CD4-positive, alpha-beta T cell treated with Interleukin-15 for 4 hours (primary cell): ENCODE data around the gene AKR1C4.
"Not testable (repeated sequence)": the region's sequence is repeated elsewhere in the genome, so short reads cannot be mapped to it uniquely, and the experiment has no call there.

Experiments
- DNase-seq: peaks from one replicate; pipeline ENCODE4 v3.0.0-alpha.2; 2020; ENCODE audit warnings: low spot score

The AKR1C4 gene

DNA sequence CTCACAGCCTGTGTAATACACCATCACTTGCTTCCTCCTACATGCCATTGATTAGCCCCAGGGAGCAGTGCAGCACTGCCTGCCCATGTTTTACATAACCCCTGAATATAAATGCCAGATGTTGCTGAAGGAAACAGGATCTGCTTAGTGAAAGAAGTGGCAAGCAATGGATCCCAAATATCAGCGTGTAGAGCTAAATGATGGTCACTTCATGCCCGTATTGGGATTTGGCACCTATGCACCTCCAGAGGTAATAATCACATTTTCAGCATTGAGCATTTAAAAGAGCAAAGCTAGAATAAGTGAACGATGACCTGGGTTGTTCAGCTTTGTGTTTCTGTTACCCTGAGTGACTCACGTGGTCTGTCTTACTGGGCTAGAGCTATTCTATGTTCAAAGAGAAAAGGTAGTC lies at the start of gene AKR1C4:
Gene AKR1C4, plus strand, starts transcription at position 136 of the 412 bp plus-strand sequence. Its CDS starts 31 bp downstream, at position 167.
- DNase-seq = no peak

DNA sequence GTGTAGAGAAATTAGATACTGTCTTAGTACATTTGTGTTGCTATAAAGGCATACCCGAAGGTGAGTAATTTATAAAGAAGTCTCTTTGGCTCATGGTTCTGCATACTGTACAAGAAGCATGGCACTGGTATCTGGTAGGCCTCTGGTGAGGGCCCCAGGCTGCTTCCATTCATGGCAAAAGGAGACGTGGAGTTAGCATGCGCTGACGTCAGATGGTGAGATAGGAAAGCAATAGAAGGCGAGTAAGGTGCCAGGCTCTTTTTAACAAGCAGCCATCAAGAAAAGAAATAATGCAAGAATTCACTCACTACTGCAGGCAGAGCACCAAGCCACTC lies 49.8 kb upstream of the AKR1C4 start:
- DNase-seq = no peak

DNA sequence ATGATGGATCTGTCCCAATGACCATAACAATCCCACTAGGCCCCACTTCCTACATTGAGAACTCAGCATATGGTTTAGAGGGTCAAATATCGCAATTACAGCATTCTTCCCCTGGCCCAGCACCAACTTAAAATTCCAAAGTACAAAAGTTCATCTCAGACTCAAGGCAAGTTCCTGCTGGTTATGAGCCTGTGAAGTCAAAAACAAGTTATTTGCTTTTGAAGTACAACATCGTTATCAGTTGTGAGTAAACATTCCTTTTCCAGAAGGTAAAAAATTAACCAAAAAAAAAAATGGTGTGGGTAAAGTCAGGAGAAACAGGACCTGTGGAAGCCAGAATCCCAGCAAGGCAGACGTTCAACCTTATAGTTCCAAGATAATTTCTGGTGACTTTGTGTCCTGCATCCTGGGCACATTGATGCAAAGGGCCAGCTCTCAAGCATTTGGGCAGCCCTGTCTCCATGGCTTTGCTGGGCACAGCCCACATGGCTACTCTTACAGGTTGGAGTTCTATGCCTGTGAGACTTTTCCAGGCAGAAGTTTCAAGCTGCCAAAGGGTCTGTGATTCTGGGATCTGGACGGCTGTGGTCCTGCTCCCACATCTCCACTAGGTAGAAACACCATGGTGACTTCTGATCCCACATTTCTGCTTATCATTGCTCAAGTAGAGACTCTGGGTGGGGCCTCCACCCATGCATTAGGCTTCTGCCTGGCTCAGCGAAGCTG lies 49.2 kb upstream of the AKR1C4 start:
- no peak for DNase-seq

DNA sequence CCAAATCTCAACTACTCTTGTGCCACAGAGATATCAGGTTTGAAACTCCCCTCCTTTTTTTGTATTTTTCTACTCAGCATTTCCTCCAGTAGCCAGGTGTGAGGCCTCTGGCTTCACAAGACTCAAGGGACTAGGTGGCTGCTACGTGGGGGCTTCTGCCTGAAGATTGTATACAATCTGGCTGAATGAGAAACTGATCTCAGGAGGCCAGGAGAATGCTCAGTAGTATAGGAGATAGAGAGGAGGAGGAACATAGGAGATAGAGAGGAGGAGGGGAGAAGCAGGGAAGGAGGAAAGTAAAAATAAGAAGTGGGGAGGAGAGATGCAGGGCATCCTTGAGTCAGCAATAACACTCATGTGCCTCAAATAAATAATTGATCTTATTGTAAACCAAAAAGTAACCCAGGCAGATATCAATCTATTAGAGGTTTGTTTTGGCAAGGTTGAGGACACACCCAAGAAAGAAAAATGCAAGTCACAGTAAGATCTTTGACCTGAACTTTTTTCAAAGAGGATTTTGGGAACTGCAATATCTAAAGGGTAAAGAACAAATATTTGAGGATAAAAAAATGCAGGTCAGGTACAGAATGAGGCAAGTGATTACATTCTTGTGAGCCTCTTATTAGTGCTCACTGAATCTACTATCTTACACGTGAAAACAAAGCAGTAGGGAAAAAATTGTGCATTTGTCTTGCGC lies 48.5 kb upstream of the AKR1C4 start:
- DNase-seq = no peak

DNA sequence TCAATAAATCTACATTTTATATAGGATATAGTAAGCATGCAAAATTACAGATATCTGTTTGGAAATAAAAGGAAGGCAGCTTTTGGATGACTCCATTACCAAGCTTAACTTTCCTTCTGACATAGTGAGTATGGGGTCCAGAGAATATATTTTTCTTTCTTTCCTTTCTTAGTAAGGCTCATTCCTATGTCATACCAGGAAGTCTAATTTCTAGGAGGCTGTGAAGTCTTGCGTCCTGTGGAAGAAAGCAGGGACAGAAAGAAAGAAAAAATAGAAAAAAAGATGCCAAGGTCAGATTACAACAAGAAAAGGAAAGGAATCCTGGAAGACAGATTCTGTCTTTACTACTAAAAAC lies 48.0 kb upstream of the AKR1C4 start:
- no peak for DNase-seq

DNA sequence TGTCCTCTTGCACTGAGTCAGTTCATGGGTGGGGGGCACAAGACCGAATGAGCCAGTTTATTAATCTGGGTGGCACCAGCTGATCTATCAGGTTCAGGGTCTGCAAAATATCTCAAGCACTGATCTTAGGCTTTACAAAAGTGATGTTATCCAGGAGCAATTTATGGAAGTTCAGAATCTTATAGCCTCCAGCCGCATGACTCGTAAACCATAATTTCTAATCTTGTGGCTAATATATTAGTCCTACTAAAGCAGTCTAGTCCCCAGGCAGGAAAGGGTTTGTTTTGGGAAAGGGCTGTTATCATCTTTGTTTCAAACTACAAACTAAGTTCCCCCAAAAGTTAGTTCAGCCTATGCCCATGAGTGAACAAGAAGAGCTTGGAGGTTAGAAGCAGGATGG lies 45.6 kb upstream of the AKR1C4 start:
- no peak for DNase-seq

DNA sequence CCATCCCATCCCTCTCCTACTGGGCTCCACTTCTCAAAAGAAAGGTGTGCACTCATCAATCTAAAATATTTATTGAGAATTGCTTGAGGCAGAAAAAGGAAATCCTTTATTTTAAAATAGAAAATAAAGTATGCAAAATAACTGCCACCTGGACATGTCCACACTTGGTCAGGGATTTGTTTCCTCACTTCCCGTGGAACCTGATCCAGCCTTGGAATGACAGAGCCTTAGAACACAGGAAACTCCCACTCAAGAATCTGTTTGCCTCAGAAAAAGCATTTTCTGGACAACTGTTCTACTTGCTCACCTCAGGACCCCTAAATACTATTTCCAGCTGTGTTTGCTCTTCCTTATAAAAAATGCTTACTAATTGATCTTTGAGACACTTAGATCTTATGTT lies 40.7 kb upstream of the AKR1C4 start:
- DNase-seq = no peak

DNA sequence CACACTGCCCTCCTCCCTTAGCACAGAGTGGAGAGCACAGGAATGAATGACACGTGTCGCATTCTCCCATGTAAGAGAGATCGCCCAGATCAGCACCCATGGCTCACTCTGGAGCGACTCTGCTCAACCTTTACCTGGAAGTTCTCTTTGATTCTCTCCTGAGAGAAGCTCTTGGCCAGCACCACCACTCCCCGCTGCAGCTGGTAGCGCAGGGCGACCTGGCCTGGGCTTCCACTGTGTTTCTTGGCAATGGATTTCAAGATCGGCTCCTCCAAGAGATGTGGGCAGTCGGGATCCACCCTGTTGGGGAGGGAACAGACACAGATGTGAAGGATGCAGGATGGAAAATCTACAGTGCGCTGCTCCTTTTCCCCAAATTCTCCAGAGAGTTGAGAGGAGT lies 39.1 kb upstream of the AKR1C4 start:
- DNase-seq = no peak

DNA sequence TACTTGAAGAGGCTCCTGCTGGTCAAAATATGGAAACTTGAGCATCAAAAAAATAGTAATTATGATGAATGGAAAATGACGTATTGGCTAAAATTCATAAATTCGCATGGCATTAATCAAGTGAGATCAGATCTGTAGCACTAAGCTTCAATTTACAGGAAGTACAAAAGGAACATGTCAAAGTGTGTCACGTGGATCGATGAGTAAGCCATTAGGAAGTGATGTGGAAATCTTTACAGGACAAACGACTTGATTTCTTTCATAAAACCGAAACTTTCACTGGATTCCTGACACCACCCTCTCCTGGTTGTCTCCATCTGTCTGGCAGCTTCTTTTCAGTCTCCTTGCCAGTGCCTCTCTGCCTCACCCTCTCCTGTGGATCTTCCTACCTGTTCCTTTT lies 37.5 kb upstream of the AKR1C4 start:
- DNase-seq = no peak

DNA sequence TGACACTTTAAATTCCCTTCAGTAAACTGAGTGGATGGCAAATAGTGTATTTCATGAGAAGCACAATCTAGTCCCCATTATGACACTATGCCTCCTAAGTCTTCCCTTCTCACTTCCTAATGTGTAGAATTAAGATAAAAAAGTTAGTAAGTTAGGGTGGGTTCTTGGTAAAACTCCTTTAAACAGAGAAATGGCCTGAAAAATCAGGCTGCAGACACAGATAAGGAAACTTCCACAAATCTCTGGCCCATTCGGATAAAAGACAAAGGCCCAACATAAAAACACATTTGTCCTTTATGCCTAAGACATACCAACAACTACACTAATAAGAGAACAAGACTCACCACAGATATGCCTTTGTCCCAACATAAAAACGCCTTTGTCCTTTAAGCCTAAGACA lies 33.1 kb upstream of the AKR1C4 start:
- DNase-seq = no peak

DNA sequence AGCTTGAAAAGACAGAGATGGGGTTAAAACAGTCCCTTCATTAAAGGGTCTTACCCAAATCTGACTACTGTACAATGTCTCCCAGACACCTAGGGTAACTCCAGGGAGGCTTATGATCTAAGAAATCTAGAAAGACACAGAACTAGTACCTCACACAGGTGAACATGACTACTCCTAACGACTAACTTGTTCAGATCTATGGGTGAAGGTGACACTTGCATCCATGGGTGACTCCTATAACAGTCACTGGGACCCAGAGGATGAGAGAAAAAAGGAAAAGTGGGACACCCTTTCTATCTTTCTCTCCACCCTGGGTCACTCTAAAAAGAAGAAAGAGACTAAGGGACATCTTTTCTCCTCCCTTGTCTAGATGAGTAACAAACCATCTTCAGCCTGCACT lies 30.9 kb upstream of the AKR1C4 start:
- DNase-seq = no peak

DNA sequence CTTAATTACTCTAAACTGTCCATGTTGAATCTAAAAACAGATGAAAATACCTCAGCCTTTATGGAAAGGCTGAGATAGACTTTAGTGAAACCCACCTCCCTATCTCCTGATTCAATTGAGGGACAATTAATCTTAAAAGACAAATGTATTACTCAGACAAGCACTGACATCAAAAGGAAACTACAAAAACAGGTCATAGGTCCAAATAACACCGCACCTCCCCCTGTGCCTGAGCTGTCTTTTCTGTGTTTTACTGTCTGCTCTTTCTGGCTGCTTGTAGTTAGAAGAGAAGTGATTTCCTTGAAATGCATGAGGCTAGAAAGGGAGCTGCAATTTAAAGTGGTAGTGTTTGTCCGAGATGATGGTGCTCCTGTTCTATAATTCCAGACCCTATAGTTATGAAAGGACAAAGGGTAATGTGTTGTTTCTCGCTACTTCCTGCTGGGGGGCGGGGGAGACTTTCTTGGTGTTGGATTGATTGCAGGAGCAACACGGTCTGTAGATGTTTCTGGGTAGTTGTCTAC lies 27.7 kb upstream of the AKR1C4 start:
- DNase-seq = no peak

DNA sequence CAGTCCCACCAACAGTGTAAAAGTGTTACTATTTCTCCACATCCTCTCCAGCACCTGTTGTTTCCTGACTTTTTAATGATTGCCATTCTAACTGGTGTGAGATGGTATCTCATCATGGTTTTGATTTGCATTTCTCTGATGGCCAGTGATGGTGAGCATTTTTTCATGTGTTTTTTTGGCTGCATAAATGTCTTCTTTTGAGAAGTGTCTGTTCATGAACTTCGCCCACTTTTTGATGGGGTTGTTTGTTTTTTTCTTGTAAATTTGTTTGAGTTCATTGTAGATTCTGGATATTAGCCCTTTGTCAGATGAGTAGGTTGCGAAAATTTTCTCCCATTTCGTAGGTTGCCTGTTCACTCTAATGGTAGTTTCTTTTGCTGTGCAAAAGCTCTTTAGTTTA lies 21.1 kb upstream of the AKR1C4 start:
- DNase-seq = not testable (repeated sequence)

DNA sequence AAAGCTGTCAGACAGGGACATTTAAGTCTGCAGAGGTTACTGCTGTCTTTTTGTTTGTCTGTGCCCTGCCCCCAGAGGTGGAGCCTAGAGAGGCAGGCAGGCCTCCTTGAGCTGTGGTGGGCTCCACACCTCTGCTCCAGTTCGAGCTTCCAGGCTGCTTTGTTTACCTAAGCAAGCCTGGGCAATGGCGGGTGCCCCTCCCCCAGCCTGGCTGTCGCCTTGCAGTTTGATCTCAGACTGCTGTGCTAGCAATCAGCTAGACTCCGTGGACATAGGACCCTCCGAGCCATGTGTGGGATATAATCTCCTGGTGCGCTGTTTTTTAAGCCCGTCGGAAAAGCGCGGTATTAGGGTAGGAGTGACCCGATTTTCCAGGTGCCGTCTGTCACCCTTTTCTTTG lies 16.1 kb upstream of the AKR1C4 start:
- DNase-seq = not testable (repeated sequence)

DNA sequence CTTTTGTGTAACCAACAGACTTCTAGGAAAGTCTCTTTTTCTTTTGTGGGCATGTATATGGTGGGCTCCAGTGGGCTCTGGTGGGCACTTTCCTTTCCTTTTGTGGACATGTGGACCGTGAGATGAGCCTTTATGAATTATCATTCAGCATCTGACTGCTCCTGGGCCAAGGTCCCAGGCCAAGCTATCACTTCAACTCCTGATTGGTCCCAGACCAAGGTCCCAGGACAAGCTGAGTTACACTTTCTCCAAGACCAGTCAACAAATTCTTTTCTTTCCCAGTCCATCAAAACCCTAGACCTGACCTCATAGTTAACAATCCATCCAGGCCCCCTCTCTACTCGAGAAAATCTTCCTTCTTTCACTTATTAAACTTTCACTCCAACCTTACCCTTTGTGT lies 12.7 kb upstream of the AKR1C4 start:
- DNase-seq = no peak

DNA sequence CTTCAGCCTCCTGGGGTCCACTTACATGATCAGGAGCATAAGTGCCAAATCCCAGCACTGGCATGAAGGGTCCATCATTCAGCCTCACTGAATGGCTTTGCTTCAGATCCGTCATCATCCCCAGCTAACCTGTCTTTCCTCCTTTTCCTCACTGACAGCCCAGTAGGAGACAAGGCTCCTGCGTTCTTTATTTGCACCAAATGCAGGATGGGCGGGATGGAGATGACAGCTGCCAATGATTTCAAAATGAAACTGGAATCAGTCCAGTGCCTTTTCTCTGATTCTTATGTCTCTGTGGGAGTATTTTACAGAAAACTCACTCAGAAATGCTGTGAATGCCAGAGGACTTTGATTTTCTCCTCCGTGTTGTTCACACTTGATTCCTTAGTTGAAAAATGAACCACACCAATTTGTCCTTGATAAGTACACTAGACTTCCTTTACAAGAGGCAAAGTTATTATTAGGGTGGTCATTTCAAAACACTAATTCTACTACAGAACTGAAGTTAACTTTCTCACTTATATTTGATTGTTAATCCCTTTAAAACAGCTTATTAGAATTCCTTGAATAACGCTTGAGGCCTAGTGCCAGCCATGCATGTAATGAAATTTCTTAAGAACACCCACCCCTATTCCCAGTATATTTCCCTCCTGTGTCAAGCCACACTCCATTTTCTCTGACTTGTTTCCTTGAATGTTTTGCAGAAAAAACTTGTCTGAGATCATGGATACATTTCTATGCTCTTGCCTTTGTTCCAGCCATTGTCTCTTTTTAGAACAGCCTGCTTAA lies 11.5 kb upstream of the AKR1C4 start, which contains the start of gene AKR1C8:
Gene AKR1C8, minus strand, starts transcription at position 164 of the 789 bp plus-strand sequence. Its CDS starts 46 bp downstream, at position 118.
- no peak for DNase-seq

DNA sequence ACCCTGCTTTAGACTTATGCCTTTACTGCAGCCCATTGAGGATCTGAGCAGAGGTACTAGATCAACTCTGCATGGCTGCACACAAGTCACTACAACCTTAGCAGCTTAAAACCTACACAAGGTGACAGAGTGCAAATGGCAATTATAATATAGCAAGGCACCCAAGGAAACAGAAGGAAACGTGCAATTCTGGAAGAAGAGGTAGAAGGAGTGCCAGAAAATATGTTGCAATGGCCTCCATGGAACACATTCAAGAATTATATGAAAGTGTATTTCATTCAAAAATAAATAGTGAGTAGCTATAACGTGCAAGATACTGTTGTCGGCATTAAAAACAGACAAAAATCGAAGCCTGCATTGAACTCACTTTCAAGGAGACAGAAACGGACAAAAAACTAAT lies 8.8 kb upstream of the AKR1C4 start:
- DNase-seq = no peak

DNA sequence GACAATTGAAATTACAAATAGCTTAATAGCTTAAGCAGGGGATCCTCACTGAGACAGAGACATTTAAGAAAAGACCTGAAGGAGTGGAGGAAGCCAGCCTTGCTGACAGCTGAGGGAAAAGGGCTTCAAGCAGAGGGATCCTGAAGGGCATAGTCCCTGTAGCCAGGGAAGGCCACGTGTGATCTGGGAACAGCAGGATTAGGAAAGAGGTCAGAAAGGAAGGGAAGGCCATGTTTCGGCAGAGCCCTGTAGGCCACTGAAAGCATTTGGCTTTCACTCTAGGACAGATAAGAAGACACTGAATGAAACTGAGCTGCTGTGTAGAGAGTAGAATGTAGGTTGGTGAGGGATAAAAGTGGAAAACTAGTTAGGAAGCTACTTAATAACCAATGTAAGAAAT lies 8.3 kb upstream of the AKR1C4 start:
- no peak for DNase-seq

DNA sequence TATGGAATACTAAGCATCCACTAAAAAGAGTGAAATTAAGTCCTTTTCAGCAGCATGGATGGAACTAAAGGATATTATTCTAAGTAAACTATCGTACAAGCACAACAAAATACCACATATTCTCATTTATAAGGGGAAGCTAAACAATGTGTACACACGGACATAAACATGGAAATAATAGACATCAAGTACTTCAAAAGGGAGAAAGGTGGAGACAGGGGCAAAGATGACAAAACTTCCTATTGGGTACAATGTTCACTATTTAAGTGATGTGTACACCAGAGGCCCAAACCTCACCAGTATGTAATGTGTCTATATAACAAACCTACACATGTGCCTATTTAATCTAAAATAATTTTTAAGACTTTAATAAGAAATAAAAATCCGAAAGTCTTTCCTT lies 2.2 kb upstream of the AKR1C4 start:
- no peak for DNase-seq

DNA sequence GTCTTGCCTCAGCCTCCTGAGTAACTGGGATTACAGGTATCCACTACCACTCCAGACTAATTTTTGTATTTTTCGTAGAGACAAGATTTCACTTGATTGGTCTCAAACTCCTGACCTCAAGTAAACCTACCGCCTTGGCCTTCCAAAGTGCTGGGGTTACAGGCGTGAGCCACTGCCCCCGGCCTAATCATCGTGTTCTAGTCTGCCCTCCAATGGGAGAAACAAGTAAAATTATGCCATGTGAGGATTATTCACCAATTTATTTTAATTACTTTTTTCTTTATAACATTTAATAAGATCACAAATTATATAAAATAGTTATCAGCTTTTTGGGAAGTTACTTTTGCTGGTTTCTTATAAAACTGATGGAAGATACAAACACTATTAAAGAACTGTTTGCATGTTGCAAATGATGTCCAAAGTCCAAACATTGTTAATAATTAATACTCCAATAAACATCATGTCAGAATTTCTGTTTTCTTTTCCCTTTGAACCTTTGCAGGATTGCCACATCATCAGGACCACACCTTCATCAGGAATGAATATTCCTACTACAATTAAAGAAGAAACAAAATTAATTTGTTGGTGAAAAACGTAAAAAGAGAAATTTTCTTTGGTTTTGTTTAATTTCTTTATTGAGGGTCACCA lies 786 bp upstream of the AKR1C4 start:
- no peak for DNase-seq

DNA sequence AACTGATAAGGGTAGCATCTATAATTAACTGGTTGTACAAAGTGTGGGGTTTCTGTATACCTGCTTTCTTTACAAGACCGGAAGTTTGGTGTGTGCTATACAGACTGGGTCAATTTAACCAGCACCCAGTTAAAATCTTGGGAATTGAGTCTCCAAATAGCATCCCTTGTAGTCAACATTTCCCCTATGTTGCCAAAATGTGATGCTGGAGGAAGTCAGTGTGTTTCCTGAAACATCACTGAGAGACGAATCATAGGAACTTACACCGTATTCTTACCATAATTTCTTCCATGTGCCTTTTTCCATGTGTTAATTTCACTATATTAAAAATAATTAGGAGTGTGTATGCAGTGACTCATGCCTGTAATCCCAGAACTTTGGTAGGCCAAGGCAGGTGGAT lies 1.7 kb downstream of the AKR1C4 start:
- no peak for DNase-seq

DNA sequence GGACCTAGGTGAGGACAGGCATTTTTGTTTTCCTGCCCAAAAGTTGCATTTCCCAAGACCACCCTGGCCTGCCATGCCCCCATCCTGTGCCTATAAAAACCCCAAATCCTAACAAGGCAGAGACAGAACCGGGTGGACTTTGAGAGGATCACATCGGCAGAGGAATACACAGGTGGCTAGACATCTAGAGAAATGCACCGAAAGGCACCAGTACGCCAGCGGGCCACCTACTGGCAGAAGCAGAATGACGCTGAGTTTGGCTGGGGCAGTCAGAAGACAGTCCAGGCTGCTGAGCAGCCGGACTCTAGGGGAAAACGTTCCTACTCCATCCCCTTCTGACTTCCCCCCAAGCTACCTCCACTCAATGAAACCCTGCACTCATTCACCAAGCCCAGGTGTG lies 2.8 kb downstream of the AKR1C4 start:
- no peak for DNase-seq
